Activated T-cell treated with anti-CD3 and anti-CD28 coated beads for 24 hours (primary cell): ENCODE results near the gene PEX7.
"Not testable (repeated sequence)": the region's sequence is repeated elsewhere in the genome, so short reads cannot be mapped to it uniquely, and the experiment has no call there.

Source experiments
- DNase-seq: peaks from one replicate; pipeline ENCODE4 v3.0.0-alpha.2; 2020; ENCODE audit warnings: low read depth

PEX7 gene

GRCh38 chr6:136952714-136953260 is 130.4 kb downstream of the PEX7 start:
- no peak for DNase-seq

DNA sequence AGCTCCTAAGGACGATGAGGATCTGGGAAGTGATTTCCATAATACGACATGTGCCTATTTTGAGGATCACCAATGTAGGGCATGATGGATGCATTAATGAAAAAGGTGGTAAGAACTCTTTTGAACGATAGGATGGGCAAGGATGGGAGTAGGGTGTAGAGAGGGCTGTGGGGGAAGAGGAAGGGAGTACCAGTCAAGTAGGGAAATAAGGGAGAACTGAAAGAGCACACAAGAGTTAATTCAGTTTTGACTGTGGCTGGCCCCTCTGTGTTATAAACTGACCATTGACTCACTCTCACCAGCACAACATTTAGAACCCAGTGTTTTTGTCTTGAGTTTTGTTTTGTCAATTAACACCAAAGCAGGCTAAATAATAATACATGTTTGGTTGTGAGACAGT is 132.7 kb downstream of the PEX7 start:
- no peak for DNase-seq

- no peak for DNase-seq
Measured at GRCh38 chr6:136956590-136957544, 134.5 kb downstream of the PEX7 start.

- no peak for DNase-seq
Measured at GRCh38 chr6:136958168-136958567, 135.8 kb downstream of the PEX7 start.

DNA sequence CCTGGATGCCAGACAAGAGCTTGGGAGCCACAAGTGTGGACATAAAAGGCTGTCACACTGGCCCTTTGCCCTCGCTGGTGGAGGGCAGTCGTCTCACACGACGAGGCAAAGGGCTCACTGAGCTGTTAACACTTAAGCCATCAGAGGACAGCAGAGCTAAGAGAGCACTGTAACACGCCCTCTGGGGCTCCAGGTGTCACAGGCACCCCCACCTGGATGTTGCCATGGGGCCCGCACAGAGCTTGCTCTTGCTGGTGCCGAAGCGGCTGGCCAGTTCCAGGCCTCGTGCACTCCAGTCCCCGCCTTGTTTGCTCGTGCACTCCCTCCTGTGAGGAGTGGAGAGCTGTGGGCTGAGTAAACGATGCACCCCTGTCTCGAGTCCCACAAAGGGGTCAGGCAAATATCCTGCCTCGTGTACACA is 137.1 kb downstream of the PEX7 start:
- DNase-seq, result no peak

GRCh38 chr6:136959935-136960334 is 137.5 kb downstream of the PEX7 start:
- DNase-seq, result not testable (repeated sequence)

DNA sequence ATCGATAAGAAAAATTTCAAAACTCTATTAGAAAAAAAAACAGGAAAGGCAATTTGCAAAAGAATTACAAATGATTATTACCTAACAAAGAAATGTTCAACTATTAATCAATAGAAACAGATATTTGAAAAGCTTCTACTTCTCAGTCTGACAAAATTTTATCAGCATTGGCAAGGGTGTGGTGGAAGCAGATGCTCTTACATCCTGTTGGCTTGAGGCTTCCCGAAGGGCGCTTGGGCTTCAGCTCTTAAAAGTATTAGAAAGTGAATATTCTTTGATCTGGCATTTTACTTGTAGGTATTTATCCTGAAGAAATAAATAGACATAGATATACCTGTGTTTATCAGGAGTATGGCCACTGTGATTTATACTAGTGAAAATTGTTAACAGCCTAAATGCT is 138.4 kb downstream of the PEX7 start:
- no peak for DNase-seq

- DNase-seq, result no peak
Measured at GRCh38 chr6:136961848-136962247, 139.5 kb downstream of the PEX7 start.

DNA sequence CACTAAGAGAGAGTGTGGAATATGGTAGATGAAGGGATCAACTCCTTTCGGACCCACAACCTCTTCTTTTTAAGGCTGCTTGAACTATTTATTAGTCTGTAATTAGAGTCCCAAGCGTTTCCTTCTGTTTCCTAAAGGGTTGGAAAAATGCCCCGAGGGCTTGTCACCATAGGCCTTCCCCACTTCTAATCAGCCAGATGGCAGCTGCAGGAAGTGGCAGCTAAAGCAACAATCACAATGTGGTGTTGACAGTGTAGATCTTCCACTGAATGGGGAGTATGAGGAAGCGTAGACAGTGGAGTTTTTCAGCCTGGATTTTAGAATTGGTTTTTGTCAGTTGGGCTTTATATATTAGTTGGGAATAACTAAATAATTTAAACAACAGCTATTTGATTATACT is 140.3 kb downstream of the PEX7 start:
- no peak for DNase-seq

GRCh38 chr6:136963259-136963658 is 140.9 kb downstream of the PEX7 start:
- DNase-seq, result no peak
